CD14-positive monocyte (primary cell): ENCODE measurements around the gene IMMP2L. TPM values are rescaled to one million over a fixed set of nuclear protein-coding genes. Genes with fewer than 3 reads are reported as not detected.

Experiments used
- DNase-seq, 3 donors: peaks; one replicate each; pipeline ENCODE4 v3.0.0-alpha.2; 2011 to 2022
- H2AFZ ChIP-seq: 2 replicates; pipeline ENCODE4 v1.6.0; 2012; ENCODE audit warnings: mild to moderate bottlenecking, low read depth, low read length, inconsistent platforms; ENCODE audit not compliant: insufficient read depth, poor library complexity, severe bottlenecking
- H3K27ac ChIP-seq, 2 donors: 1 replicate in 1 of 2; 2 replicates in 1 of 2; pipeline ENCODE4 v1.5.1; 2012 to 2013; ENCODE audit warnings: low read length in 2 of 2, control low read depth in 1 of 2, inconsistent platforms in 1 of 2, low read depth in 1 of 2, mild to moderate bottlenecking in 1 of 2
- H3K27me3 ChIP-seq, 2 donors: one replicate each; pipeline versions ENCODE4 v1.6.0 to v1.6.1; 2011 to 2013; ENCODE audit warnings: low read length in 2 of 2; ENCODE audit not compliant: control insufficient read depth in 2 of 2, insufficient read depth in 2 of 2
- H3K36me3 ChIP-seq, 2 donors: replicated peaks in 1 of 2; 1 replicate in 1 of 2; 2 replicates in 1 of 2; pipeline versions ENCODE4 v1.5.1 to v1.6.1; 2012 to 2013; ENCODE audit warnings: low read length in 2 of 2, control low read depth in 1 of 2, inconsistent platforms in 1 of 2, mild to moderate bottlenecking in 1 of 2; ENCODE audit not compliant: insufficient read depth in 2 of 2, control insufficient read depth in 1 of 2
- H3K4me1 ChIP-seq, 2 donors: 1 replicate in 1 of 2; 2 replicates in 1 of 2; pipeline versions ENCODE4 v1.5.1 to v1.6.1; 2012 to 2013; ENCODE audit warnings: low read length in 2 of 2, control low read depth in 1 of 2, inconsistent platforms in 1 of 2, mild to moderate bottlenecking in 1 of 2, moderate library complexity in 1 of 2; ENCODE audit not compliant: insufficient read depth in 2 of 2, control insufficient read depth in 1 of 2
- H3K4me2 ChIP-seq: replicated peaks from 2 replicates; pipeline ENCODE3; 2012; ENCODE audit warnings: low read length, moderate library complexity, mild to moderate bottlenecking; ENCODE audit not compliant: poor library complexity, severe bottlenecking; ENCODE audit errors: extremely low read depth
- H3K4me3 ChIP-seq, 3 experiments: fragments of 200-600 bp in 1 of 3; sonication (generic) in 1 of 3; replicated peaks in 1 of 3; 1 replicate in 2 of 3; 2 replicates in 1 of 3; pipeline ENCODE4 v1.5.1; 2011 to 2013; ENCODE audit warnings: low read length in 3 of 3, mild to moderate bottlenecking in 3 of 3, control low read depth in 2 of 3, low read depth in 2 of 3, inconsistent platforms in 1 of 3, moderate library complexity in 1 of 3
- H3K79me2 ChIP-seq: 2 replicates; pipeline ENCODE4 v1.6.0; 2012; ENCODE audit warnings: mild to moderate bottlenecking, control low read depth, inconsistent platforms, low read length, moderate library complexity; ENCODE audit not compliant: insufficient read depth
- H3K9ac ChIP-seq: 2 replicates; pipeline ENCODE4 v1.6.0; 2017; ENCODE audit warnings: low read length, mild to moderate bottlenecking; ENCODE audit not compliant: insufficient read depth, poor library complexity, severe bottlenecking
- H3K9me3 ChIP-seq, 2 donors: replicated peaks in 1 of 2; 1 replicate in 1 of 2; 2 replicates in 1 of 2; pipeline versions ENCODE4 v1.5.1 to v1.6.1; 2012 to 2013; ENCODE audit warnings: low read length in 2 of 2, control low read depth in 1 of 2; ENCODE audit not compliant: control insufficient read depth in 1 of 2, insufficient read depth in 1 of 2
- H4K20me1 ChIP-seq: 2 replicates; pipeline ENCODE4 v1.6.0; 2012; ENCODE audit warnings: mild to moderate bottlenecking, low read length, control low read depth, moderate library complexity; ENCODE audit not compliant: insufficient read depth
- H3K27ac Mint-ChIP-seq, 7 donors: one replicate each; pipeline ENCODE4 v1.8.0; 2020; ENCODE audit warnings: mild to moderate bottlenecking in 7 of 7, mixed read lengths in 7 of 7, moderate library complexity in 6 of 7, inconsistent platforms in 2 of 7
- H3K27me3 Mint-ChIP-seq, 3 donors: one replicate each; pipeline ENCODE4 v1.8.0; 2021 to 2022; ENCODE audit warnings: low read depth in 3 of 3, mild to moderate bottlenecking in 3 of 3, mixed read lengths in 3 of 3, moderate library complexity in 3 of 3, inconsistent platforms in 1 of 3
- H3K36me3 Mint-ChIP-seq, 2 donors: one replicate each; pipeline ENCODE4 v1.8.0; 2020; ENCODE audit warnings: mixed read lengths in 2 of 2, inconsistent platforms in 1 of 2, mild to moderate bottlenecking in 1 of 2
- H3K4me1 Mint-ChIP-seq: one replicate; pipeline ENCODE4 v1.8.0; 2020; ENCODE audit warnings: mild to moderate bottlenecking, mixed read lengths
- H3K4me3 Mint-ChIP-seq, 2 donors: one replicate each; pipeline ENCODE4 v1.8.0; 2020; ENCODE audit warnings: mild to moderate bottlenecking in 2 of 2, mixed read lengths in 2 of 2, moderate library complexity in 1 of 2
- H3K9me3 Mint-ChIP-seq, 7 donors: one replicate each; pipeline ENCODE4 v1.8.0; 2020 to 2022; ENCODE audit warnings: mixed read lengths in 7 of 7, mild to moderate bottlenecking in 6 of 7, moderate library complexity in 6 of 7, inconsistent platforms in 2 of 7
- WGBS: methylation state at CpG from one replicate; pipeline ENCODE4 v1.1.5; 2013; ENCODE audit warnings: missing lambda C conversion rate; ENCODE audit not compliant: insufficient coverage; 5-methylcytosine and 5-hydroxymethylcytosine counted together
- intact Hi-C, 2 donors: fragments of 100-400 bp; cut with micrococcal nuclease; formaldehyde crosslinking; loops; one replicate each; pipeline versions ENCODE4 v1.15.0 to v1.15.1; 2023
- polyA plus RNA-seq, 3 donors: library from polyadenylated mRNA; depleted of rRNA in 1 of 3; unstranded in 2 of 3; stranded (reverse) in 1 of 3; fragments of 300-500 nt in 2 of 3; fragments of >200 nt in 1 of 3; fragmentation: Illumina TruSeq in 2 of 3; gene quantifications; 1 replicate in 2 of 3; 2 replicates in 1 of 3; pipeline ENCODE4 v1.2.3, GENCODE V29; 2012 to 2021
- TF ChIP-seq, protein P1 (sequence below): fragments of 200-600 bp; IDR thresholded peaks from one replicate; pipeline ENCODE4 v1.8.0; 2022; ENCODE audit warnings: antibody characterized with exemption, mild to moderate bottlenecking

Gene IMMP2L
- polyA plus RNA-seq, 3 donors = 1.9 to 6.4 (median 6.2) TPM

- Histone ChIP-seq H3K4me3 (no peak overlapping the region), H3K36me3 (no peaks in the 10 kb centered on the region), H3K27me3 (no peaks in the 10 kb centered on the region), H3K79me2 (no peaks in the 10 kb centered on the region), H3K9ac (no peak overlapping the region), H2AFZ (no peak overlapping the region), H3K9me3 (peaks cover 0 to 2% of the 10 kb centered on the region in 2 donors), H3K4me1 (no peaks in the 10 kb centered on the region), H3K4me2 (no peak overlapping the region), H4K20me1 (no peaks in the 10 kb centered on the region), H3K27ac (no peak overlapping the region)
- peaks cover 4 to 8% (median 6%) of the 10 kb centered on the region in 7 donors for H3K9me3 Mint-ChIP-seq
- intact Hi-C loops = no loop called here
- H3K27me3 Mint-ChIP-seq = peaks cover 0 to 3% (median 2%) of the 10 kb centered on the region in 3 donors
- H3K4me3 Mint-ChIP-seq = no peak overlapping the region
- TF ChIP-seq, protein P1, sequence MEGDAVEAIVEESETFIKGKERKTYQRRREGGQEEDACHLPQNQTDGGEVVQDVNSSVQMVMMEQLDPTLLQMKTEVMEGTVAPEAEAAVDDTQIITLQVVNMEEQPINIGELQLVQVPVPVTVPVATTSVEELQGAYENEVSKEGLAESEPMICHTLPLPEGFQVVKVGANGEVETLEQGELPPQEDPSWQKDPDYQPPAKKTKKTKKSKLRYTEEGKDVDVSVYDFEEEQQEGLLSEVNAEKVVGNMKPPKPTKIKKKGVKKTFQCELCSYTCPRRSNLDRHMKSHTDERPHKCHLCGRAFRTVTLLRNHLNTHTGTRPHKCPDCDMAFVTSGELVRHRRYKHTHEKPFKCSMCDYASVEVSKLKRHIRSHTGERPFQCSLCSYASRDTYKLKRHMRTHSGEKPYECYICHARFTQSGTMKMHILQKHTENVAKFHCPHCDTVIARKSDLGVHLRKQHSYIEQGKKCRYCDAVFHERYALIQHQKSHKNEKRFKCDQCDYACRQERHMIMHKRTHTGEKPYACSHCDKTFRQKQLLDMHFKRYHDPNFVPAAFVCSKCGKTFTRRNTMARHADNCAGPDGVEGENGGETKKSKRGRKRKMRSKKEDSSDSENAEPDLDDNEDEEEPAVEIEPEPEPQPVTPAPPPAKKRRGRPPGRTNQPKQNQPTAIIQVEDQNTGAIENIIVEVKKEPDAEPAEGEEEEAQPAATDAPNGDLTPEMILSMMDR = no peak
- no peak for DNase-seq
- H3K36me3 Mint-ChIP-seq = no peaks in the 10 kb centered on the region
- no CpG with 5 or more reads among the region's 2 CpGs for WGBS
- no peak overlapping the region for H3K27ac Mint-ChIP-seq
- H3K4me1 Mint-ChIP-seq = no peaks in the 10 kb centered on the region
These were observed 67.0 kb downstream of the IMMP2L start for GRCh38 chr7:111495173-111495810.

DNA sequence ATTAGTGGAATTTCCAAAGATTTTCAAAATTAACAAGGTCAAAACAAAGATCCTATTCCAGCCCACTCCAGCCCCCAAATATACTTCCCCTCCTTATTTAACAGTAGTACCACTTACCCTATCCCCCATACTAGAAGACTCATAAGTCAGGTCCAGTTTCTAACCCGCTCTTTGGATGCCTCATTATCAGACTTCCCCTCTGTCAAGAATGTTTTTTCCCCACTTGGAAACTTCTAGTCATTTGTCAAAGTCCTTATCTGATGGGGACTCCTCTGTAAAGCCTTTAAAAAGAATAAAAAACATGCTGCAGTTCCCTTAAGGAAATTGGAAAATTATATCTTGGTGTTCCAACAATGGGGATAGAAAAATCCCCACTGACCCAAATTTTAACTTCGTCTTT lies 70.1 kb downstream of the IMMP2L start:
- WGBS = 100% methylated on average over 1 of the region's 2 CpGs
- no peak overlapping the region for H3K27ac Mint-ChIP-seq

More for the DNA sequence above, 70.1 kb downstream of the IMMP2L start:
- Mint-ChIP-seq H3K4me1 (no peaks in the 10 kb centered on the region), H3K9me3 (no peaks in the 10 kb centered on the region), H3K36me3 (no peaks in the 10 kb centered on the region), H3K4me3 (no peak overlapping the region), H3K27me3 (peaks cover 0 to 3% (median 2%) of the 10 kb centered on the region in 3 donors)
- Histone ChIP-seq H3K4me3 (no peak overlapping the region), H3K9ac (no peak overlapping the region), H3K27me3 (no peaks in the 10 kb centered on the region), H2AFZ (no peak overlapping the region), H3K27ac (no peak overlapping the region), H3K79me2 (no peaks in the 10 kb centered on the region), H3K9me3 (no peaks in the 10 kb centered on the region), H3K4me2 (no peak overlapping the region), H4K20me1 (no peaks in the 10 kb centered on the region), H3K36me3 (no peaks in the 10 kb centered on the region), H3K4me1 (no peaks in the 10 kb centered on the region)
- TF ChIP-seq, protein P1 = no peak
- no peak for DNase-seq
- intact Hi-C loops = no loop called here
